Hepatocyte (in vitro differentiated cells): ENCODE measurements around the gene ENO2. TPM values are rescaled to one million over a fixed set of nuclear protein-coding genes. Genes with fewer than 3 reads are reported as not detected.
"Not testable (repeated sequence)": the region's sequence is repeated elsewhere in the genome, so short reads cannot be mapped to it uniquely, and the experiment has no call there.

Experiments
- DNase-seq: peaks from one replicate; pipeline ENCODE4 v3.0.0-alpha.2; 2016; ENCODE audit warnings: low spot score
- H2AFZ ChIP-seq: fragments of 200-600 bp; sonication (generic); 2 replicates; pipeline ENCODE4 v1.6.0; 2016; ENCODE audit warnings: antibody characterized with exemption, mild to moderate bottlenecking
- H3K27ac ChIP-seq: fragments of 200-600 bp; sonication (generic); 2 replicates; pipeline ENCODE4 v1.5.1; 2016; ENCODE audit warnings: mild to moderate bottlenecking
- H3K27me3 ChIP-seq: fragments of 200-600 bp; sonication (generic); 2 replicates; pipeline ENCODE4 v1.6.1; 2016
- H3K36me3 ChIP-seq: fragments of 200-600 bp; sonication (generic); replicated peaks from 2 replicates; pipeline ENCODE4 v1.5.1; 2016; ENCODE audit warnings: low read depth; ENCODE audit not compliant: insufficient read depth
- H3K4me1 ChIP-seq: fragments of 200-600 bp; sonication (generic); 2 replicates; pipeline ENCODE4 v1.5.1; 2016; ENCODE audit warnings: mild to moderate bottlenecking, moderate library complexity; ENCODE audit not compliant: insufficient read depth
- H3K4me2 ChIP-seq: fragments of 200-600 bp; sonication (generic); 2 replicates; pipeline ENCODE4 v1.6.0; 2016
- H3K4me3 ChIP-seq: fragments of 200-600 bp; sonication (generic); 2 replicates; pipeline ENCODE4 v1.5.1; 2016; ENCODE audit warnings: mild to moderate bottlenecking
- H3K79me2 ChIP-seq: fragments of 200-600 bp; sonication (generic); 2 replicates; pipeline ENCODE4 v1.6.0; 2017; ENCODE audit warnings: mild to moderate bottlenecking
- H3K9me2 ChIP-seq: fragments of 200-600 bp; sonication (generic); replicated peaks from 2 replicates; pipeline ENCODE4 v1.6.0; 2017; ENCODE audit warnings: mild to moderate bottlenecking; ENCODE audit not compliant: insufficient read depth
- H3K9me3 ChIP-seq: fragments of 200-600 bp; sonication (generic); 2 replicates; pipeline ENCODE4 v1.5.1; 2016; ENCODE audit warnings: low read depth, mild to moderate bottlenecking
- H4K20me1 ChIP-seq: fragments of 200-600 bp; sonication (generic); 2 replicates; pipeline ENCODE4 v1.6.0; 2016; ENCODE audit warnings: mild to moderate bottlenecking; ENCODE audit not compliant: insufficient read depth, poor library complexity, severe bottlenecking
- CTCF ChIP-seq: fragments of 200-600 bp; sonication (generic); IDR thresholded peaks from 2 replicates; pipeline ENCODE4 v1.5.1; 2016; ENCODE audit warnings: antibody characterized with exemption, mild to moderate bottlenecking; ENCODE audit not compliant: poor library complexity
- EZH2 ChIP-seq: fragments of 200-600 bp; sonication (generic); IDR thresholded peaks from 2 replicates; pipeline ENCODE4 v1.6.1; 2016; ENCODE audit warnings: antibody characterized with exemption, mild to moderate bottlenecking, borderline replicate concordance
- EZH2phosphoT487 ChIP-seq: fragments of 200-600 bp; sonication (generic); IDR thresholded peaks from one replicate; pipeline ENCODE4 v1.6.1; 2018; ENCODE audit warnings: antibody characterized with exemption, mild to moderate bottlenecking, low read depth, moderate library complexity; ENCODE audit not compliant: unreplicated experiment, severe bottlenecking
- WGBS: methylation state at CpG from one replicate; pipeline ENCODE4 v1.1.6; 2016; ENCODE audit warnings: low lambda C conversion rate; ENCODE audit errors: missing lambda C conversion rate; 5-methylcytosine and 5-hydroxymethylcytosine counted together
- polyA plus RNA-seq: library from polyadenylated mRNA; unstranded; fragments of >200 nt; fragmentation: Nextera tagmentation; extraction: Ambion mirVana; gene quantifications from 2 replicates; pipeline ENCODE4 v1.2.1, GENCODE V29; 2016
- total RNA-seq: library from RNA; depleted of rRNA; stranded (reverse); fragments of >200 nt; gene quantifications from 2 replicates; pipeline ENCODE4 v1.2.3, GENCODE V29; 2014

ENO2 gene
- total and polyA plus RNA-seq, 2 experiments from 2014 or later: 11.8 to 14.2 TPM

- Histone ChIP-seq H3K4me2 (peak overlapping the region; percentile 88), H3K79me2 (no peaks in the 10 kb centered on the region), H3K27ac (peak overlapping the region; percentile 74), H3K27me3 (no peaks in the 10 kb centered on the region), H3K4me1 (peaks cover 8% of the 10 kb centered on the region), H4K20me1 (no peaks in the 10 kb centered on the region), H3K9me2 (no peaks in the 10 kb centered on the region), H3K9me3 (no peaks in the 10 kb centered on the region), H3K36me3 (no peaks in the 10 kb centered on the region), H2AFZ (no peak overlapping the region), H3K4me3 (peak overlapping the region; percentile 56)
- WGBS: 66% methylated on average over 5 of the region's 5 CpGs
- DNase-seq: no peak
- TF ChIP-seq EZH2phosphoT487 (no peak), CTCF (no peak), EZH2 (no peak)
Measured at GRCh38 chr12:6905414-6906040, 8.9 kb upstream of the ENO2 start.

GRCh38 chr12:6908141-6908540 is 6.2 kb upstream of the ENO2 start:
- H2AFZ ChIP-seq, H3K9me3 ChIP-seq, DNase-seq, H3K9me2 ChIP-seq, H4K20me1 ChIP-seq, H3K4me2 ChIP-seq, H3K4me1 ChIP-seq, H3K27me3 ChIP-seq, H3K4me3 ChIP-seq, H3K79me2 ChIP-seq, H3K36me3 ChIP-seq, H3K27ac ChIP-seq: not testable (repeated sequence)
- WGBS: 97% methylated on average over 11 of the region's 11 CpGs

GRCh38 chr12:6909421-6910145 is 4.8 kb upstream of the ENO2 start:
- 91% methylated on average over 4 of the region's 4 CpGs for whole genome bisulfite sequencing
- peaks cover 12% of the 10 kb centered on the region for H3K27me3 ChIP-seq
- no peak for TF ChIP-seq EZH2
- no peak for TF ChIP-seq CTCF
- no peak for TF ChIP-seq EZH2phosphoT487

GRCh38 chr12:6912164-6912935 is 2.0 kb upstream of the ENO2 start:
- 92% methylated on average over 15 of the region's 15 CpGs for whole genome bisulfite sequencing
- Histone ChIP-seq H3K27ac (no peak overlapping the region), H3K9me2 (no peaks in the 10 kb centered on the region), H3K4me2 (no peak overlapping the region), H3K27me3 (peaks cover 16% of the 10 kb centered on the region), H4K20me1 (no peaks in the 10 kb centered on the region), H3K4me3 (no peak overlapping the region), H3K36me3 (no peaks in the 10 kb centered on the region), H2AFZ (no peak overlapping the region), H3K79me2 (no peaks in the 10 kb centered on the region), H3K9me3 (no peaks in the 10 kb centered on the region), H3K4me1 (peaks cover 11% of the 10 kb centered on the region)
- TF ChIP-seq CTCF (no peak), EZH2phosphoT487 (no peak), EZH2 (no peak)
- no peak for DNase-seq

More at GRCh38 chr12:6909421-6910145, 4.8 kb upstream of the ENO2 start:
- Histone ChIP-seq H3K27ac (no peak overlapping the region), H3K4me3 (no peak overlapping the region), H2AFZ (no peak overlapping the region), H3K9me3 (no peaks in the 10 kb centered on the region), H3K79me2 (no peaks in the 10 kb centered on the region), H4K20me1 (no peaks in the 10 kb centered on the region), H3K4me2 (no peak overlapping the region), H3K9me2 (no peaks in the 10 kb centered on the region), H3K4me1 (peaks cover 7% of the 10 kb centered on the region), H3K36me3 (no peaks in the 10 kb centered on the region)
- DNase-seq: no peak
